ENCODE data around the gene CACHD1.

GRCh38 chr1:64721576-64722145, 251.7 kb downstream of the CACHD1 start:
- no peak for TF ChIP-seq CTCF (IDR thresholded peaks at IDR 0.05)
- no peak for TF ChIP-seq POLR2AphosphoS5 (IDR thresholded peaks at IDR 0.05)
- TF ChIP-seq POLR2A (IDR thresholded peaks at IDR 0.05) = no peak
- TF ChIP-seq EP300 (IDR thresholded peaks at IDR 0.05) = no peak

Data from gastroesophageal sphincter (tissue), 3 donors.